ENCODE data around the gene PHACTR3. TPM values are rescaled to one million over a fixed set of nuclear protein-coding genes. Genes with fewer than 3 reads are reported as not detected.

Gene PHACTR3
- total RNA-seq, 2 donors from 2014 or later, result 0.13 TPM; not detected in 1

DNA sequence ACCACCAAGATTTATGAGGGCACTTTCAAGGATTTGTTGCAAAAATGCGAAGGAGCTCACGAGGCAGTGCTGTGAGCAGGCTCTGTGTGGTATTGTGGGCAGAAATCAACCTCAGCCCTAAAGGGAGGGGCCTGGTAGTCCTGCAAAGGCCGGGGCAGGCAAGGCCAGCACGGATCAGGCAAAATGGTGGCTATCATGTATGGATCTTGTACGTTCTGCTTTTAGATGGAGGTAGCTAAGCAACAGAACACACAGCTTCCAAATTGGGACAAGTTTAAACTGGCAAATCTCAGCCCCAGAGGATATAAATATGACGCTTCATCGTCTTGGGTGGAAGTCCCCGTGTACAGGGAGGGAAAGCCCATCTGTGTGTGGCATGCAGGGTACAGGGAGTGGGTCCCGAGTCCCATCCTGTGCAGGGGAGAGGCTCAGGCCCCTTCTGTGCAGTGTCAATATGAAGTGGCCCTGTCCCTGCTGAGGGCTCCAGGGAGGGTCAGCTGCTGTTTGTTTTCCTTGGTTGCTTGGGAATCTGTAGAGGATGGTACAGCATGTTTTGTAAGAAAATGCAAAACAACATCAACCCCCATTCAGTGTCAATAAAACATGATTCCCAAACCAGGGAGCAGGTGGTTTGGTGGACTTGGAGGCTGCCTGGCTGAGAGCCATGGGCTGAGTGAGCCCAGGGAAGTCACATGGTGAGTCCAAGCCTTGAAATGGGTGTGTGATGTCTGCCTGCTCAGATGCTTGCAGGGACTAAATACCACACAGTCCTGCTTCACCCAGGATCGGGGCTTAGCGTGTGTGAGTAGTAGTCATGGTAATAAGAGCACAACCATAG, 216.1 kb downstream of the PHACTR3 start:
- DNase-seq, result peak; percentile 31
- Mint-ChIP-seq H3K4me3 (no peak overlapping the region), H3K4me1 (peaks cover 4% of the 10 kb centered on the region), H3K36me3 (ENCODE audit: low read depth) (no peaks in the 10 kb centered on the region), H3K27me3 (ENCODE audit: insufficient read depth) (peaks cover 14% of the 10 kb centered on the region), H3K9me3 (no peaks in the 10 kb centered on the region), H3K27ac (no peak overlapping the region)
- H3K27me3 ChIP-seq (ENCODE audit: control insufficient read depth, insufficient read depth, low read length, poor library complexity, severe bottlenecking), result no peaks in the 10 kb centered on the region
- H3K4me1 ChIP-seq (ENCODE audit: control insufficient read depth, insufficient read depth, low read length), result no peaks in the 10 kb centered on the region
- TF ChIP-seq, protein P1, sequence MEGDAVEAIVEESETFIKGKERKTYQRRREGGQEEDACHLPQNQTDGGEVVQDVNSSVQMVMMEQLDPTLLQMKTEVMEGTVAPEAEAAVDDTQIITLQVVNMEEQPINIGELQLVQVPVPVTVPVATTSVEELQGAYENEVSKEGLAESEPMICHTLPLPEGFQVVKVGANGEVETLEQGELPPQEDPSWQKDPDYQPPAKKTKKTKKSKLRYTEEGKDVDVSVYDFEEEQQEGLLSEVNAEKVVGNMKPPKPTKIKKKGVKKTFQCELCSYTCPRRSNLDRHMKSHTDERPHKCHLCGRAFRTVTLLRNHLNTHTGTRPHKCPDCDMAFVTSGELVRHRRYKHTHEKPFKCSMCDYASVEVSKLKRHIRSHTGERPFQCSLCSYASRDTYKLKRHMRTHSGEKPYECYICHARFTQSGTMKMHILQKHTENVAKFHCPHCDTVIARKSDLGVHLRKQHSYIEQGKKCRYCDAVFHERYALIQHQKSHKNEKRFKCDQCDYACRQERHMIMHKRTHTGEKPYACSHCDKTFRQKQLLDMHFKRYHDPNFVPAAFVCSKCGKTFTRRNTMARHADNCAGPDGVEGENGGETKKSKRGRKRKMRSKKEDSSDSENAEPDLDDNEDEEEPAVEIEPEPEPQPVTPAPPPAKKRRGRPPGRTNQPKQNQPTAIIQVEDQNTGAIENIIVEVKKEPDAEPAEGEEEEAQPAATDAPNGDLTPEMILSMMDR (conservative IDR thresholded peaks at IDR 0.05), result no peak
- 81 to 85% methylated on average over 11 of the region's 11 CpGs for WGBS, 2 experiments (ENCODE audit: insufficient coverage in 1 of 2, insufficient read length in 1 of 2)
- no peak overlapping the region for H3K9ac ChIP-seq (ENCODE audit: extremely low read depth, low read length, poor library complexity, severe bottlenecking)
- no peak overlapping the region for H3K27ac ChIP-seq (ENCODE audit: low read depth, low read length)
- H3K36me3 ChIP-seq (ENCODE audit: control insufficient read depth, insufficient read depth, low read length), result no peaks in the 10 kb centered on the region
- H3K9me3 ChIP-seq (ENCODE audit: control insufficient read depth, low read length), result peaks cover 7% of the 10 kb centered on the region
- no peak overlapping the region for H3K4me3 ChIP-seq (ENCODE audit: low read length)

DNA sequence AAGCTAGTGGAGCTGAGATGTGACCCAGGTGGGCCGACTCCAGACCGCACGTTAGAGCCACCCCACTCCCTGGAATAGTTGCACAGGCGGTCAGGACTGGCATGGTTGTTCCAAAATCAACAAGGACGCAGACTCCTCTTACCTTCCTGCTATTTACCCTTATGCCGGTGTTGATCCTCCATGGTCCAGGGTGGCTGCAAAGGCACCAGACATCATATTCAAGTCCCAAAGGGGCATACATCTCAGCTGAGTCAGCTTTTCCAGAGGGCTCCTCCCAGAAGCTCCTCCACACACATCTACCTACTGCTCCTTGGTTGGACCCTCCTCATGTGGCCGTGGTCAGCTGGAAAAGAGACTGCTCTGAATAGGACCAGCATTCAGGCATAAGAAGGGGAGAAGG, 216.9 kb downstream of the PHACTR3 start:
- peaks cover 7% of the 10 kb centered on the region for H3K9me3 ChIP-seq (ENCODE audit: control insufficient read depth, low read length)
- Mint-ChIP-seq H3K4me3 (no peak overlapping the region), H3K27me3 (ENCODE audit: insufficient read depth) (peaks cover 14% of the 10 kb centered on the region)

DNA sequence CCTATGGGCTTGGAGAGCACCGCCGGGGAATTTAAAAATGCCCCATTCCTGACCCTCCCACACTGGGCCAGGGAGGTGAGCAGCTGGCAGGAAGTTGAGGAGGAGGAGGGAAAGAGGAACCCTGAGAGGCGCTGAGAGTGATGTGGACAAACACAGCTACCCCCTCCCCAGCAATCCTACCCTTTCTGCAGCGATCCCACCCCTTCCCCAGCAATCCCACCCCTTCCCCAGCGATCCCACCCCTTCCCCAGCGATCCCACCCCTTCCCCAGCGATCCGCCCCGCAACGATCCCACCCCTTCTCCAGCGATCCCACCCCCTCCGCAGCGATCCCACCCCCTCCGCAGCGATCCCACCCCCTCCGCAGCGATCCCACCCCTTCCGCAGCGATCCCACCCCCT, 217.4 kb downstream of the PHACTR3 start:
- TF ChIP-seq, protein P1 (conservative IDR thresholded peaks at IDR 0.05), result no peak
- H3K4me3 Mint-ChIP-seq, result no peak overlapping the region
- H3K9me3 Mint-ChIP-seq, result no peaks in the 10 kb centered on the region
- Histone ChIP-seq H3K9me3 (ENCODE audit: control insufficient read depth, low read length) (peaks cover 7% of the 10 kb centered on the region), H3K9ac (ENCODE audit: extremely low read depth, low read length, poor library complexity, severe bottlenecking) (no peak overlapping the region), H3K36me3 (ENCODE audit: control insufficient read depth, insufficient read depth, low read length) (no peaks in the 10 kb centered on the region), H3K27ac (ENCODE audit: low read depth, low read length) (no peak overlapping the region), H3K27me3 (ENCODE audit: control insufficient read depth, insufficient read depth, low read length, poor library complexity, severe bottlenecking) (no peaks in the 10 kb centered on the region), H3K4me3 (ENCODE audit: low read length) (no peak overlapping the region), H3K4me1 (ENCODE audit: control insufficient read depth, insufficient read depth, low read length) (no peaks in the 10 kb centered on the region)
- no peak overlapping the region for H3K27ac Mint-ChIP-seq
- H3K27me3 Mint-ChIP-seq (ENCODE audit: insufficient read depth), result peaks cover 12% of the 10 kb centered on the region
- 76% methylated on average over 4 of the region's 19 CpGs; no CpG with 5 or more reads in 1 of the 2 experiments for WGBS, 2 experiments (ENCODE audit: insufficient coverage in 1 of 2, insufficient read length in 1 of 2)
- H3K4me1 Mint-ChIP-seq, result peaks cover 4% of the 10 kb centered on the region
- H3K36me3 Mint-ChIP-seq (ENCODE audit: low read depth), result no peaks in the 10 kb centered on the region
- peak; percentile 17 for DNase-seq

More for the DNA sequence above, 216.9 kb downstream of the PHACTR3 start:
- Histone ChIP-seq H3K27ac (ENCODE audit: low read depth, low read length) (no peak overlapping the region), H3K4me3 (ENCODE audit: low read length) (no peak overlapping the region), H3K9ac (ENCODE audit: extremely low read depth, low read length, poor library complexity, severe bottlenecking) (no peak overlapping the region), H3K27me3 (ENCODE audit: control insufficient read depth, insufficient read depth, low read length, poor library complexity, severe bottlenecking) (no peaks in the 10 kb centered on the region), H3K4me1 (ENCODE audit: control insufficient read depth, insufficient read depth, low read length) (no peaks in the 10 kb centered on the region), H3K36me3 (ENCODE audit: control insufficient read depth, insufficient read depth, low read length) (no peaks in the 10 kb centered on the region)
- DNase-seq, result no peak
- H3K36me3 Mint-ChIP-seq (ENCODE audit: low read depth), result no peaks in the 10 kb centered on the region
- no peaks in the 10 kb centered on the region for H3K9me3 Mint-ChIP-seq
- TF ChIP-seq, protein P1 (conservative IDR thresholded peaks at IDR 0.05), result no peak
- H3K4me1 Mint-ChIP-seq, result peaks cover 4% of the 10 kb centered on the region
- 88 to 89% methylated on average over 6 to 7 of the region's 7 CpGs for WGBS, 2 experiments (ENCODE audit: insufficient coverage in 1 of 2, insufficient read length in 1 of 2)
- no peak overlapping the region for H3K27ac Mint-ChIP-seq
